ENCODE data around the gene ANGPTL4. TPM values are rescaled to one million over a fixed set of nuclear protein-coding genes. Genes with fewer than 3 reads are reported as not detected.

Gene ANGPTL4
- total and polyA plus RNA-seq, 2 of the 13 experiments (the other 11 are each of a cell fraction or from before 2014, with no cell fraction given), result 0.80 to 21.7 TPM

DNA sequence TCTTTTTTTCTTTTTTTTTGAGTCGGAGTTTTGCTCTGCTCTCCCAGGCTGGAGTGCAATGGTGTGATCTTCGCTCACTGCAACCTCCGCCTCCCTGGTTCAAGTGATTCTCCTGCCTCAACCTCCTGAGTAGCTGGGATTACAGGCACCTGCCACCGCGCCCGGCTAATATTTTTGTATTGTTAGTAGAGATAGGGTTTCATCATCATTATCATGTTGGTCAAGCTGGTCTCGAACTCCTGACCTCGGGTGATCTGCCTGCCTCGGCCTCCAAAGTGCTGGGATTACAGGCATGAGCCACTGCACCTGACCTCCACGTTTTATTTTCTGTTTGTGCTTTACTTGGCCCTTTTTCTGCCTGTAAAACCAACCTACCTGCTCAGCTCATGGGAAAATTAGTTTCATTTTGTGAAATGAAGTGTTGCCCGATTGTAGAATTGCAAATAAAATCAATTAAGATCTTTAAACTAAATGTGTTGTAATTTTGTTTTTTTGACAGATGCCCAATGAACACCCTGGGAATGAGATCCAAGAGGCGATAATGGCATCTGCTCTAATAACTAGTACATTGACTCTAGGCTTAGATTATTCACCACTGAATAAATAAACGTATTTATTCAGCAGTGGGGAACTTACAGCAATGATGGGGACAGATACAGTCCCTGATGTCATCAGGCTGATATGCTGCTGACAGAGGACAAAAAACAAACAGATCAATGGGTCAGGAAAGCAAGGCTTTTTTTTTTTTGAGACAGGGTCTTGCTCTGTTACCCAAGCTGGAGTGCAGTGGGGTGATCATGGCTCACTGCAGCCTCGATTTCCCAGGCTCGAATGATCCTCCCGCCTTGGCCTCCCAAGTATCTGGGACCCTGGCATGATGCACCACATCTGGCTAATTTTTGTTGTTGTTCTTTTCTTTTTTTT lies 24.0 kb downstream of the ANGPTL4 start (continued):
- TF ChIP-seq RFX3 (CRISPR knock-in tag; IDR thresholded peaks at IDR 0.05), result no peak
- TF ChIP-seq KAT8 (CRISPR knock-in tag; IDR thresholded peaks at IDR 0.05), result peak; percentile 59
- TF ChIP-seq FOXA3 (CRISPR knock-in tag; IDR thresholded peaks at IDR 0.05), result peak; percentile 96
- TF ChIP-seq NCOA1 (CRISPR knock-in tag; IDR thresholded peaks at IDR 0.05), result no peak
- TF ChIP-seq CCDC6 (CRISPR knock-in tag; IDR thresholded peaks at IDR 0.05), result 0 out of 2 replicates have a peak, but pooled peaks have one; percentile 12
- no peak for TF ChIP-seq BRCA1 (CRISPR knock-in tag; IDR thresholded peaks at IDR 0.05)
- TF ChIP-seq TOPORS (CRISPR knock-in tag; IDR thresholded peaks at IDR 0.05), result 0 out of 2 replicates have a peak, but pooled peaks have one; percentile 61
- TF ChIP-seq NFIC (IDR thresholded peaks at IDR 0.05; ENCODE audit: low read length), result peak; percentile 74; the same call in 1 of the 2 replicates
- TF ChIP-seq RXRB (CRISPR knock-in tag; IDR thresholded peaks at IDR 0.05; ENCODE audit: borderline replicate concordance), result peak; percentile 93
- no peak for TF ChIP-seq NONO (IDR thresholded peaks at IDR 0.05)
- TF ChIP-seq NONO (CRISPR knock-in tag; conservative IDR thresholded peaks at IDR 0.05), result peak; percentile 85
- TF ChIP-seq REL (CRISPR knock-in tag; conservative IDR thresholded peaks at IDR 0.05), result no peak
- TF ChIP-seq SP2 (CRISPR knock-in tag; IDR thresholded peaks at IDR 0.05), result peak; percentile 49
- no peak for TF ChIP-seq ZNF33B (CRISPR knock-in tag; IDR thresholded peaks at IDR 0.05)
- TF ChIP-seq HNF4A (CRISPR knock-in tag; IDR thresholded peaks at IDR 0.05), result peak; percentile 72
- TF ChIP-seq SRSF9 (IDR thresholded peaks at IDR 0.05; ENCODE audit: borderline replicate concordance, insufficient read depth, low read depth, low read length, poor library complexity, severe bottlenecking), result no peak
- peak; percentile 51 for TF ChIP-seq GATAD1 (CRISPR knock-in tag; IDR thresholded peaks at IDR 0.05)
- peak; percentile 89 for TF ChIP-seq PPARG (CRISPR knock-in tag; conservative IDR thresholded peaks at IDR 0.05)
- no peak for TF ChIP-seq SMARCE1 (IDR thresholded peaks at IDR 0.05; ENCODE audit: borderline replicate concordance)
- TF ChIP-seq HDAC2 (CRISPR knock-in tag; IDR thresholded peaks at IDR 0.05), result peak; percentile 85
- peak; percentile 52 to 54 for TF ChIP-seq MAFK (conservative IDR thresholded peaks at IDR 0.05 in 1 of 2, IDR thresholded peaks at IDR 0.05 in 1 of 2; ENCODE audit: low read length in 2 of 2)
- TF ChIP-seq ZNF484 (CRISPR knock-in tag; IDR thresholded peaks at IDR 0.05; ENCODE audit: borderline replicate concordance, low read depth), result no peak
- no peak for TF ChIP-seq TCF12 (IDR thresholded peaks at IDR 0.05)
- peak; percentile 75 for TF ChIP-seq TCF12 (CRISPR knock-in tag; IDR thresholded peaks at IDR 0.05)
- TF ChIP-seq SMC3 (IDR thresholded peaks at IDR 0.05; ENCODE audit: low read length), result peak; percentile 4; the same call in 1 of the 2 replicates
- peak; percentile 86 for TF ChIP-seq HHEX (CRISPR knock-in tag; IDR thresholded peaks at IDR 0.05)
- TF ChIP-seq NR2C2 (CRISPR knock-in tag; IDR thresholded peaks at IDR 0.05; ENCODE audit: borderline replicate concordance), result peak; percentile 64; the same call in 1 of the 2 replicates
- no peak for TF ChIP-seq GZF1 (CRISPR knock-in tag; IDR thresholded peaks at IDR 0.05)
- TF ChIP-seq TSC22D2 (CRISPR knock-in tag; IDR thresholded peaks at IDR 0.05; ENCODE audit: borderline replicate concordance), result no peak
- TF ChIP-seq ISL2 (CRISPR knock-in tag; IDR thresholded peaks at IDR 0.05), result peak; percentile 80; the same call in 1 of the 2 replicates
- TF ChIP-seq HNF4G (IDR thresholded peaks at IDR 0.05; ENCODE audit: borderline replicate concordance, low read depth, low read length), result peak; percentile 71
- peak; percentile 72; the same call in 1 of the 2 replicates for TF ChIP-seq HNF4G (CRISPR knock-in tag; IDR thresholded peaks at IDR 0.05; ENCODE audit: borderline replicate concordance, low read depth)
- TF ChIP-seq ZBTB7A (CRISPR knock-in tag; IDR thresholded peaks at IDR 0.05), result 0 out of 2 replicates have a peak, but pooled peaks have one; percentile 22
- TF ChIP-seq SMYD3 (CRISPR knock-in tag; IDR thresholded peaks at IDR 0.05), result peak; percentile 62; the same call in 1 of the 2 replicates
- peak; percentile 74 for TF ChIP-seq ZMYM4 (CRISPR knock-in tag; IDR thresholded peaks at IDR 0.05)
- 0 out of 2 replicates have a peak, but pooled peaks have one; percentile 69 for TF ChIP-seq SMAD3 (CRISPR knock-in tag; IDR thresholded peaks at IDR 0.05)
